ENCODE results near the gene EXOC1L.

- TF ChIP-seq TAF1 (IDR thresholded peaks at IDR 0.05; ENCODE audit: borderline replicate concordance, insufficient read depth, low read length) (no peak), FOXP2 (optimal IDR thresholded peaks at IDR 0.05; ENCODE audit: borderline replicate concordance, extremely low read depth, extremely low read length, insufficient read depth) (no peak), POLR2AphosphoS5 (IDR thresholded peaks at IDR 0.05; ENCODE audit: low read depth, low read length) (no peak)
Observed at GRCh38 chr4:55857586-55857985, 38.0 kb downstream of the EXOC1L start.

All from PFSK-1 (cell line).